Measurements from ENCODE around the gene SLC25A20.
"Not testable (repeated sequence)": the region's sequence is repeated elsewhere in the genome, so short reads cannot be mapped to it uniquely, and the experiment has no call there.

SLC25A20 gene

GRCh38 chr3:48898383-48899234 is at the start of gene SLC25A20:
SLC25A20 (minus strand) TSS chr3:48898882; CDS start chr3:48898794, 88 bp downstream.
- peak; percentile 1 for DNase-seq

GRCh38 chr3:48945891-48946549 is 47.3 kb upstream of the SLC25A20 start:
- DNase-seq: no peak

DNA sequence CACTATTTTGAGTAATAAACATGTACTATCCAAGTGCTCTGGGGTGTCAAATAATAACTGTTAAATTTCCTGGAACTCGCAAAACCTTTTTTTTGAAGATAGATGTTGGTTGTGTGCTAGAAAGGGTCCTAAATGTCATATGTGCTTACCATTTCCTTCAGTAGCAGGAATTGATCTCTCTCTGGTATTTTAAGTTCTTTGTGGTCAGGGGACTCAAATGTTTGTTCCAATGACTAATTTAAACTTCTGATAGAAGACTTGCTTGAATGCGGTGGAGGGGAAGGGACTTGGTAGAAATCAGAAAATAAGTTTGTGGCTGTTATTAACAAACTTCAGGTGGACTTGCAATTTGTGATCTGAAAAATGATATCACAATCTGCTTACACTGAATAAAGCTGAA is 46.8 kb upstream of the SLC25A20 start:
- no peak for DNase-seq

DNA sequence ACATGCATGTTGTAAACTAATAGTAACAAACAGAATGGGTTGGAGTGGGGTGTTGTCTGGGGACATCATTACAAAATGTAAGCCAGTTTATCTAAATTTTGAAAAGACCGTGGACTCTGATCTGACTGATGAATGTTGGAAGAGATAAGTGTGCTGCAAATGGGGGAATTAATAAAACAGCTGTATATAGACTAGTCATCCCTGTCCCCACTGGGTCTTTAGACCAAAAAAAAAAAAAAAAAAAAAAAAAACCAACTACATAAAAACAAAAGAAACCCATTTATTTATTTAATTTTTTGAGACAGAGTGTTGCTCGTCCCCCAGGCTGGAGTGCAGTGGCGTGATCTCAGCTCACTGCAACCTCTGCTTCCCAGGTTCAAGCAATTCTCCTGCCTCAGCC is 40.0 kb upstream of the SLC25A20 start:
- no peak for DNase-seq

GRCh38 chr3:48938156-48938555 is 39.5 kb upstream of the SLC25A20 start:
- DNase-seq: no peak

- no peak for DNase-seq
These were observed 36.8 kb upstream of the SLC25A20 start for GRCh38 chr3:48935530-48935929.

GRCh38 chr3:48934333-48934991 is 35.8 kb upstream of the SLC25A20 start:
- DNase-seq: no peak

- DNase-seq: no peak
These were observed 33.4 kb upstream of the SLC25A20 start for GRCh38 chr3:48931944-48932580.

DNA sequence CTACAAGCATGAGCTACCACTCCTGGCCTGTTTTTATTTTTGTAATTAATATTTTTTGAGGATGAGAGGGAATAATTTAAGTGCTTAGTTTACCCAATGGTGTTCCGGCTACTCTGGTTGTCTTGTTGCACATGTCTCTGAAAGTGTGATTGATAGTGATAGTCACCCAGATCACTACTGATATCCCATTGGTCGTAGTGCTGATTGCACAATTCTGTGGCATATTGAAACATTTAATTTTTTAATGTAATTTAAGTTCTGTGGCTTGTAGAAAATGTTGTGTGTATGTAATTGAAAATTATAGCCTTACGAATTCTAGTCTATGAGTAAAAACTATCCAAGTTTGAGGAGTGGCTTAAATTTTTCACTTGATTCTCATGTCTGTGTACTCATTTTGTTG is 31.9 kb upstream of the SLC25A20 start:
- DNase-seq: no peak

DNA sequence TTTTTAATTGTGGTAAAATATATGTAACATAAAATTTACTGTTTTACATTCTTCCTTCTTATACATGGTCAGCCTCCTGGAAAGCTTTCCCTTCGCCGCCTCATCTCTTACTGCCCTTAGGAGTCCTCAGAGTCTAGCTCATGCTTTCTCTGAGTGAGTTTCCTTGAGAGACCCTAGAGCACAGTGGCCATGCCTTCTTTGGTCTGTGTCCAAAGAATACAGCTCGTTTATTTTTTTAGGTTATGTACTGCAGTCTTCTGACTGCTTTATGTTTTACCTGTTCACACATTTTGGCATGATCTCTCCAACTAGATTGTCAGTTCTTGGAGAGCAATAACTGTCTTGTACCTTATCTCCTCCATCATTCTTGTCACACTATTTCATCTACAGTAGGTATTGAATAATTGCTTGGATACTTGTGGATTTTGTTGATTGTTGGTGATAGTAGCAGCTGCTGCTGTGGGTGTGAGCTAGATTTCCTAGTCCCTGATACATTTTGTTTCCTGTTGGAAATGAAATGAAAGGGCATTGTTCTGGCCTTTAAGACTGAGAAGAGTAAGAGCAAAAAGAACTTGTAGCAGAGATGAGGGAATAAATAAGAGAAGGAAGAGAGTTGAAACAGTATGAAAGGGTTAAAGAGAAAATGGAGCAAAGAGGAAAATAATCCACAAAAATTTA is 30.8 kb upstream of the SLC25A20 start:
- DNase-seq: no peak

GRCh38 chr3:48928679-48929078 is 30.0 kb upstream of the SLC25A20 start:
- no peak for DNase-seq

DNA sequence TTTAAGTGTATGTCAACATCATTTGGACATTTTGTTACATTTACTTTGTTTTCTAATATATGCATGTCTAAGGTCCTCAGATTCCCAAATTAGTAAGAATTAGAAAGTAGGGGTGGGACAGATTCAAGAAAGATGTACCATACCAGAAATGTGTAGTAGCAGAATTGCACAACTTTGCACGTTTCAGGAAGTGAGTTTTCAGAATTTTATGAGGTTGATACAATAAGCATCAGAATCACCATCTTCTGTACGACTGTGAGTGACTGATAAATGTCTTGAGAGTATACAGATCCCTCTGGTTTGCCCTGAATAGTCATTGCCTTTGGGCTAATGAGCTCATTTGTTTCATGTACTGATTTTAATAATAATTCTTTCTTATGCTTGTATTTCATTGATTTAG is 29.2 kb upstream of the SLC25A20 start:
- no peak for DNase-seq

DNA sequence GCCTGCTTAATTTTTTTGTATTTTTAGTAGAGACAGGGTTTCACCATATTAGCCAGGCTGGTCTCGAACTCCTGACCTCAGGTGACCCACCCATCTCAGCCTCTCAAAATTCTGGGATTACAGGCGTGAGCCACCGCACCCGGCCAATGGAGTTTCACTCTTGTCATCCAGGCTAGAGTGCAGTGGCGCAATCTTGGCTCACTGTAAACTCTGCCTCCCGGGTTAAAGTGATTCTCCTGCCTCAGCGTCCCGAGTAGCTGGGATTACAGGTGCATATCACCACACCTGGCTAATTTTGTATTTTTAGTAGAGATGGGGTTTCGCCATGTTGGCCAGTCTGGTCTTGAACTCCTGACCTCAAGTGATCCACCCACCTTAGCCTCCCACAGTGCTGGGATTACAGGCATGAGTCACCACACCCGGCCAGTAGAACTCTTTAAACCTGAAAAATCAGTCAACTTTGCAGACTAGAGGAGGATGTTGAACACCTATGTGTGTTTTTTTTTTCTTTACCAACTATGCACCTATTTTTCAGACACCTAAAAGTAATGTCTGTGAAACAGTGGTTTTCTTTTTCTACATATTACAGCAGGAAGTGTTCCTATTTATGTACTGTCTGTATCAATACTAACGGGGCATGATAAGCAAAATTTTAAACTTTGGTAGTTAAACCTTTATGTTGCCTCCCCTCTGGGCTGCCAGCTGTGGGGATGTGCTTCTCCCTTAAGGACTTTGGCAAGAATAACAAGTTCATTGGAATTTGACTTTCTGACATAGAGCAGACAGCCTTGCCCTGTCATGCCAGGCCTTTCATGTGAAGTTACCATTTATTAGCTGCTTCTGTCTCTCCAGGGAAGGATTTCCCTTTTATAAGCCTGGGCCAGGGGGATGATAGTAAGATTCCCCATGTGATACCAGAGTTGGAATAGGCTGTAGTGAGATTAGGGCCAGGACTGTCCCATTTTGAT is 28.0 kb upstream of the SLC25A20 start:
- DNase-seq: no peak

DNA sequence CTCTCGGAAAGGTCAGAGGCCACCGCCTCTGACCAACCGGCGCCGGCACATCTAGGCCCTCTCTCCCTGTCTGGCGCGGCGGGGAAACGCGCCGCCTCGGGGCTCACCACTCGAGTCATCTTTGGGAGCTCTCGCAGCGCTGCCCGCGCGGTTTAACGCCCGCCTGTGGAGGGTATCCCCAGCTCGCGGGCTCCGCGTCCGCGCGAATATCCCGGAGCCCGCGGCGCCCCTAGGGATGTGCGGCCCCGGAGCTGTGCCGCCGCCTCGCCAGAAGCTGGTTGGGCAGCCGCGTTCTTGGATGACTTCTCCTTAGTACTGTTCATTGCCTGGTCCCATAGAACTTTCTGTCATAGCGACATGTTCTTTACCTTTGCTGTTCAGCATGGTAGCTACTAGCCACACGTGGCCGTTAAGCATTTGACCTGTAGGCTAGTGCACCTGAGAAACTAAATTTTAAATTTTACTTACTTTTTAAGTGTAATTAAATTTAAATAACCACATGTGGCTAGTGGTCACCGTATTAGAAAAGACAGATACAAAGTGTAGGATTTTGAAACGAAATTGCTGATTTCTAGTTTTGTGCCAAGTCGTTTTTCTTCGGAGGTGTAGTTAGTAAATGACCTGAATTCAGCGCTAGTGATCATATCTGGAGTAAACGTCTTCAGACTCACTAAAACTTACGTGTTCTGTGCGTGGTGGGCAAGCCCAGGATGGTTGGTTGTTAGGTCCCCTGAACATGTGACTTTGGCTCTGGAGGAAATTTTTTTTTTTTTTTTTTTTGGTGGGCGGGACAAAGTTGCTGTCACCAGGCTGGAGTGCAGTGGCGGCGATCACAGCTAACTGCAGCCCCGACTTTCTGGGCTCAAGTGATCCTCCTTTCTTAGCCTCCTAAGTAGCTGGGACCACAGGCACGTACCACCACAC is 20.8 kb upstream of the SLC25A20 start:
- peak; percentile 27 for DNase-seq

DNA sequence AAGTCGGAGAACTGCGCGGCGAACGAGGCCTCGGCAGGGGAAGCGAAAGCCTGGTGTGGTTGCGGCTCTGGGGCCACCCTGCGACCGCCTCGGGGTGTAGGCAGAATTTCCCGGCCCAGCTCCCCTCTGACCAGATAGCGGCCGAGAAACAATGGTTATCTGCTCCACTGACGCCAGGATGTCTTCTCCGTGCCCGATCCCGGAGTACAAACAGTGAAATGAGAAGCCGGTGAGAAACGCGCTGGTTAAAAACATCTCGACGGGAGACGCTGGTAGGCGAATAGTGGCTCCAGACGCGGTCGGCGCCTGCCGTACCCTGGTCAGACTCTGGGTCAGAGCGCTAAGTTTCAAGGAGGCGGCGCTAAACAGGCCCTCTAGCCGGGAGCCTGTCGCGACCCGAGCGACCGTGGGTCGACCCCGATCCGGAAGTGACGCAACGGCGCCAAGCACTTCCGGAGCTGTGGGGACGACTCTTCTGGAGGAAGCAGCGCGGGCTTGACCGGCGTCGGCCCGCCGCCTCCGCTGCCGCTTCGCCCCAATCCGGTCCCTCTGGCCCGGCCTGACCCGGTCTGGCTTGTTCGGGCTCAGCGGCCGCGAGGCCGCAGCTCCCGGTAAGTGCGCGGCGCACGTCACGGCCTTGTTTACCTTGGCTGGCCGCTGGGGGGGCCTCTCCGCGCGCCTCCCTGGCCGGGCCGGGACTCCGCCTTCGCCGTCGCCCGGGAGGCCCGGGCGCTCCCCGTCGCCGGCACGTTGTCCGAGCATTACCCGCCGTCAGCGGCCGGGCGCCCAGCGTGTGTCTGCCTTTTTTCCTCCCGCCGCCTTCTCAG is 19.9 kb upstream of the SLC25A20 start, which contains the start of gene ARIH2:
ARIH2 (plus strand) TSS at position 455 of the 827 bp plus-strand sequence. CDS start 8,717 bp downstream, outside the sequence.
- peak; percentile 65 for DNase-seq

GRCh38 chr3:48915296-48915695 is 16.6 kb upstream of the SLC25A20 start:
- no peak for DNase-seq

DNA sequence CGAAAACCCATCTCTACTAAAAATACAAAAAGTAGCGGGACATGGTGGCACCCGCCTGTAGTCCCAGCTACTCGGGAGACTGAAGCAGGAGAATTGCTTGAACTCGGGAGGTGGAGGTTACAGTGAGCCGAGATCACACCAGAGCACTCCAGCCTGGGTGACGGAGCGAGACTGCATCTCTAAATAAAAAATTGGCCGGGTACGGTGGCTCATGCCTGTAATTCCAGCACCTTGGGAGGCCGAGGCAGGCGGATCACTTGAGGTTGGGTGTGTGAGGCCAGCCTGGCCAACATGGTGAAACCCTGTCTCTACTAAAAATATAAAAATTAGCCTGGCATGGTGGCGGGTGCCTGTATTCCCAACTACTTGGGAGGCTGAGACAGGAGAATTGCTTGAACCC is 8.3 kb upstream of the SLC25A20 start:
- not testable (repeated sequence) for DNase-seq

DNA sequence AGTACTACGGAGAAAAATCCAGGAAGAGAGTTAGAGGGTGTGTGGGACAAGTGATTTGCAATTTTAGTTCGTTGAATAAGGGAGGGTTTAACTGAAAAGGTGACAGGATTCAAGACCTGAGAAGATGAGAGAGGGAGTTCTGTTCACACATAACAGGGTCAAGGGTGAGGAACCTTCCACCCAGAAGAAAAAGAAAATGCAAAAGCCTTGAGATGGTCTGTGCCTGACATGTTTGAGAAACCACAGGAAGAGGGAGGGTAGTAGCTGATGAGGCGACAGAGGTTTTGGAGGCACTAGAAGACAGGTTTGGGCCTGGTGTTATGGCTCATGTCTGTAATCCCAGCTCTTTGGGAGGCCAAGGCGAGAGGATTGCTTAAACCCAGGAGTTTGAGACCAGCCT is 591 bp upstream of the SLC25A20 start:
- no peak for DNase-seq
